Glutamatergic neuron (in vitro differentiated cells): ENCODE results near the gene PROC. TPM values are rescaled to one million over a fixed set of nuclear protein-coding genes. Genes with fewer than 3 reads are reported as not detected.
A peak's percentile ranks its signal among the peaks of the same experiment; 100 is the strongest.

Experiments used
- DNase-seq: peaks from one replicate; pipeline ENCODE4 v3.0.0; 2022
- H3K27ac Mint-ChIP-seq: one replicate; pipeline ENCODE4 v1.8.0; 2020; ENCODE audit warnings: mild to moderate bottlenecking, mixed read lengths, inconsistent platforms; ENCODE audit not compliant: unreplicated experiment
- H3K27me3 Mint-ChIP-seq: one replicate; pipeline ENCODE4 v1.8.0; 2020; ENCODE audit warnings: mild to moderate bottlenecking, moderate library complexity, mixed read lengths, inconsistent platforms; ENCODE audit not compliant: unreplicated experiment
- H3K36me3 Mint-ChIP-seq: one replicate; pipeline ENCODE4 v1.8.0; 2020; ENCODE audit warnings: mild to moderate bottlenecking, mixed read lengths, inconsistent platforms; ENCODE audit not compliant: unreplicated experiment
- H3K4me1 Mint-ChIP-seq: one replicate; pipeline ENCODE4 v1.8.0; 2020; ENCODE audit warnings: mild to moderate bottlenecking, low read depth, mixed read lengths, inconsistent platforms; ENCODE audit not compliant: unreplicated experiment
- H3K4me3 Mint-ChIP-seq: one replicate; pipeline ENCODE4 v1.8.0; 2020; ENCODE audit warnings: mild to moderate bottlenecking, mixed read lengths, inconsistent platforms; ENCODE audit not compliant: unreplicated experiment
- H3K9me3 Mint-ChIP-seq: one replicate; pipeline ENCODE4 v1.8.0; 2020; ENCODE audit warnings: mild to moderate bottlenecking, moderate library complexity, mixed read lengths, inconsistent platforms; ENCODE audit not compliant: unreplicated experiment
- CTCF ChIP-seq: fragments of 200-600 bp; sonication (generic); IDR thresholded peaks from one replicate; pipeline ENCODE4 v1.5.0; 2021; ENCODE audit not compliant: partially characterized antibody, unreplicated experiment
- long read RNA-seq: library from polyadenylated mRNA; unstranded; transcript quantifications from one replicate; pipeline ENCODE4 v2.0.0, GENCODE V29; 2020; ENCODE audit not compliant: unreplicated experiment
- total RNA-seq: library from RNA; stranded (reverse); fragmentation: NEBNext Ultra II Directional; extraction: Animal tissue kit (Norgen Biotek cat#: 25700); gene quantifications from one replicate; pipeline ENCODE4 v1.2.1, GENCODE V29; 2021; ENCODE audit not compliant: unreplicated experiment

Gene PROC
- not detected for total RNA-seq
- long read RNA-seq = 0 reads

GRCh38 chr2:127418300-127419111, at the start of gene PROC:
PROC (plus strand) TSS chr2:127418427; CDS start chr2:127419943, 1,516 bp downstream.
- H3K27me3 Mint-ChIP-seq = peaks cover 16% of the 10 kb centered on the region
- no peak for TF ChIP-seq CTCF
- no peak within 1 kb of the TSS for H3K4me3 Mint-ChIP-seq
- H3K27ac Mint-ChIP-seq = no peak within 1 kb of the TSS
- peaks cover 7% of the 10 kb centered on the region for H3K9me3 Mint-ChIP-seq
- H3K36me3 Mint-ChIP-seq = no peaks in the 10 kb centered on the region
- no peak for DNase-seq
- peaks cover 2% of the 10 kb centered on the region for H3K4me1 Mint-ChIP-seq

- DNase-seq = no peak
- Mint-ChIP-seq H3K4me1 (peaks cover 21% of the 10 kb centered on the region), H3K9me3 (peaks cover 24% of the 10 kb centered on the region), H3K36me3 (peaks cover 32% of the 10 kb centered on the region), H3K27me3 (peaks cover 6% of the 10 kb centered on the region), H3K27ac (no peak overlapping the region), H3K4me3 (no peak overlapping the region)
- no peak for TF ChIP-seq CTCF
Measured at GRCh38 chr2:127370010-127370409, 48.2 kb upstream of the PROC start.

- H3K27ac Mint-ChIP-seq = no peak overlapping the region
- peaks cover 17% of the 10 kb centered on the region for H3K4me1 Mint-ChIP-seq
- H3K36me3 Mint-ChIP-seq = peaks cover 39% of the 10 kb centered on the region
- peaks cover 24% of the 10 kb centered on the region for H3K9me3 Mint-ChIP-seq
- DNase-seq = no peak
- no peak overlapping the region for H3K4me3 Mint-ChIP-seq
- H3K27me3 Mint-ChIP-seq = peaks cover 8% of the 10 kb centered on the region
- no peak for TF ChIP-seq CTCF
Measured at GRCh38 chr2:127371037-127371436, 47.2 kb upstream of the PROC start.

- no peak for DNase-seq
- TF ChIP-seq CTCF = no peak
- Mint-ChIP-seq H3K4me3 (peak overlapping the region; percentile 27), H3K27ac (peak overlapping the region; percentile 70), H3K4me1 (peaks cover 14% of the 10 kb centered on the region), H3K9me3 (peaks cover 24% of the 10 kb centered on the region), H3K27me3 (peaks cover 8% of the 10 kb centered on the region), H3K36me3 (peaks cover 39% of the 10 kb centered on the region)
Measured at GRCh38 chr2:127373362-127374083, 44.7 kb upstream of the PROC start.

GRCh38 chr2:127376257-127376656, 42.0 kb upstream of the PROC start:
- Mint-ChIP-seq H3K4me3 (no peak overlapping the region), H3K27ac (no peak overlapping the region), H3K27me3 (peaks cover 6% of the 10 kb centered on the region), H3K9me3 (peaks cover 20% of the 10 kb centered on the region), H3K36me3 (peaks cover 31% of the 10 kb centered on the region), H3K4me1 (peaks cover 12% of the 10 kb centered on the region)
- DNase-seq = no peak
- TF ChIP-seq CTCF = no peak
